Measurements from ENCODE around the gene CHD5. TPM values are rescaled to one million over a fixed set of nuclear protein-coding genes. Genes with fewer than 3 reads are reported as not detected.

CHD5 gene
- total and polyA plus RNA-seq, 2 of the 13 experiments (the other 11 are each of a cell fraction or from before 2014, with no cell fraction given), result 0.02 to 0.21 TPM

DNA sequence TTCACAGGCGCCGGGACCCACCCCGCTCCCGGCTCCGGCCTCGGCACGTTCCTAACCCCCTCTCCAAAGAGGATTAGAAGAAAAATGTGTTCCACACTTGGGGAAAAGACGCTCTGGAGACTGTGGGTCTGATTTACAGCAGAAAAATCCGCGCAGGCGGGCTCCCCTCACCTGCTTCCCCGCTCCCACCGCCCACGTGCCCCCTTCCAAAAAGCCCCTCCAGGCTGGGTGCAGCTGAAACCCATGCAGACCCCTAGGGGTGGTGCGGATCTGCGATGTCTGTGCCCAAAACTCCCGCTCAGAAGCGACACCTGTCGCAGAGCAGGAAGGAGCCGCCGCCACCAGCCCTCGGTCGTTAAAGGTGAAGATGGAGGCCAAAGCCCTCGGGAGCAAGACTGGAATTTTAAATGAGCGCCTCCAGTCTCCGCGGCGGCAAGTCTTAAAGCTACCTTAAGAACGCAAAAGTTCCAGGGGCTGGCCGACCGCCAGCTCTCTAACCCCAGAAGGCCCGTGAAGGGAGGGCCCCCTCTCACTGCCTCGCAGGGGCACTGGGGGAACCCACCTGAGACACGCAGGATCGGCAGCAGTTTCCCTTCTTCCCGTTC is 688 bp upstream of the CHD5 start (continued):
- no peak for TF ChIP-seq ZNF574 (CRISPR knock-in tag; IDR thresholded peaks at IDR 0.05)
- no peak for TF ChIP-seq MYNN (CRISPR knock-in tag; IDR thresholded peaks at IDR 0.05; ENCODE audit: low read depth)
- TF ChIP-seq MTA1 (CRISPR knock-in tag; IDR thresholded peaks at IDR 0.05; ENCODE audit: borderline replicate concordance), result no peak
- no peak for TF ChIP-seq ZNF24 (IDR thresholded peaks at IDR 0.05)
- TF ChIP-seq MAFG (CRISPR knock-in tag; IDR thresholded peaks at IDR 0.05), result no peak
- TF ChIP-seq ZNF678 (CRISPR knock-in tag; IDR thresholded peaks at IDR 0.05), result no peak
- no peak for TF ChIP-seq POLR2G (IDR thresholded peaks at IDR 0.05; ENCODE audit: low read depth, low read length)
- TF ChIP-seq PITX1 (CRISPR knock-in tag; IDR thresholded peaks at IDR 0.05), result no peak
- TF ChIP-seq ZNF556 (CRISPR knock-in tag; IDR thresholded peaks at IDR 0.05; ENCODE audit: borderline replicate concordance), result no peak

DNA sequence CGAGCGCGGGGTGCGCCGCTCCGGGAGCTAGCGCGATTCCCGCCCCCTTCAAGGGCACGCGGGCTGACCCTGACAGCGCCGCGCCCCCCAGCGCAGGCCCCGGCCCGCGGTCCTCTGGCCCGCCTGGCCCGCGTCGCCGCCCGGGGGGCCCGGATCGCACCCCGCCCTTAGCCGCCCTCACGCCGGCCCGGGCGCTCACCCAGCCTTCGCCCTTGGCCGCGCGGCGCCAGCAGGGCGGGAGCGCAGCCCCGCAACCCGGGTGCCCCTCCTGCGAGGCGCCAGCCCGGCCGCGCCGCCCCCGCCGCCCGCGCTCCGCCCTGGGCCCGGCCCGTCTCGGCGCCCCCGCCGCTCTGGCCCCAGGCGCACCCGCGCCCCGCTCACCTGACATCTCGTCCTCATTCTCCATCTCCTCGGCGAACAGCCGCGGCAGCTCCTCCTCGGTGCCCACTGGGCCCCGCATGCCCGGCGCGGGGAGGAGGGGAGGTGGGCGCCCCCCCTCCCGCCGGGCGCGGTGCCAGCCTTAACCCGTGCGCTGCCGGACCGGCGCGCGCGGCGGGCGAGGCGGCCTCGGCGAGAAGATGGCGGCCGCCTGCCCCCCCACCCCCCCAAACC is 451 bp downstream of the CHD5 start:
- CTCF ChIA-PET (ENCODE audit: low intra/inter-chr PET ratio, low total read pairs), result no interaction called here
- TF ChIP-seq ZNF781 (CRISPR knock-in tag; IDR thresholded peaks at IDR 0.05; ENCODE audit: borderline replicate concordance, not compliant biosample characterization) (no peak), HNRNPK (IDR thresholded peaks at IDR 0.05; ENCODE audit: low read depth, low read length, poor library complexity, severe bottlenecking) (peak; percentile 15)
- H2AFZ ChIP-seq (ENCODE audit: low read length), result no peak overlapping the region
- H3K4me2 ChIP-seq (ENCODE audit: low read depth, low read length), result 0 out of 2 replicates have a peak overlapping the region, but pooled peaks have one; percentile 27
- POLR2A ChIA-PET, result no interaction called here
- BruUV-seq (replicated peaks), result no TSS peak
- intact Hi-C loops (cut with micrococcal nuclease; ENCODE audit: unreplicated experiment) (no loop called here), in situ Hi-C loops (cut with HindIII; ENCODE audit: extremely low pct_ligation_motif_present, low pct_unique_long_range_greater_than_20kb) (no loop called here)
- WGBS (ENCODE audit: low lambda C conversion rate), result 2% methylated on average over 11 of the region's 92 CpGs
- H3K9ac ChIP-seq (ENCODE audit: insufficient read depth, low read depth, low read length), result no peak overlapping the region
- H3K9me3 ChIP-seq (ENCODE audit: low read length), result no peaks in the 10 kb centered on the region
- peaks cover 4 to 34% of the 10 kb centered on the region in 2 experiments for H3K27me3 ChIP-seq (ENCODE audit: control insufficient read depth in 1 of 2, insufficient read depth in 2 of 2, low read length in 2 of 2)
- ATAC-seq (no peak), FAIRE-seq (no peak), DNase-seq (ENCODE audit: low spot score) (no peak)
- peak overlapping the region in 1 of 3 experiments; percentile 4; a peak in 1 of 6 replicates for H3K4me3 ChIP-seq (replicated peaks in 1 of 3; ENCODE audit: insufficient read depth in 1 of 3, low read depth in 2 of 3, low read length in 3 of 3)
- H3K79me2 ChIP-seq (ENCODE audit: insufficient read depth, low read length), result no peaks in the 10 kb centered on the region
- H3K27ac ChIP-seq (ENCODE audit: extremely low read length, insufficient read depth, low read length), result no peak overlapping the region
- 0 out of 5 replicates have a peak, but pooled peaks cover 0 to 4% of the 10 kb centered on the region in 2 experiments for H3K36me3 ChIP-seq (replicated peaks in 1 of 2; ENCODE audit: control insufficient read depth in 1 of 2, insufficient read depth in 2 of 2, low read length in 2 of 2)
- peaks cover 22% of the 10 kb centered on the region for H4K20me1 ChIP-seq (ENCODE audit: insufficient read depth, low read length)
- peaks cover 5% of the 10 kb centered on the region; the same call in 1 of the 2 replicates for H3K4me1 ChIP-seq (ENCODE audit: insufficient read depth, low read length)

Data from HepG2 (cell line).